GM12892 (cell line): Measurements from ENCODE around the gene PSMC3.

Experiments
- POLR2A ChIP-seq: IDR thresholded peaks from 2 replicates; pipeline ENCODE4 v1.6.1; 2011; ENCODE audit warnings: low read depth, low read length, control low read depth
- POLR2AphosphoS5 ChIP-seq: IDR thresholded peaks from 2 replicates; pipeline ENCODE4 v1.6.1; 2011; ENCODE audit warnings: low read depth, low read length, control low read depth
- TAF1 ChIP-seq: IDR thresholded peaks from 2 replicates; pipeline ENCODE4 v1.6.1; 2011; ENCODE audit warnings: low read depth, mild to moderate bottlenecking, control low read depth, low read length, borderline replicate concordance

GRCh38 chr11:47390422-47390760 lies 35.8 kb downstream of the PSMC3 start:
- no peak for TF ChIP-seq POLR2A
- no peak for TF ChIP-seq POLR2AphosphoS5
- no peak for TF ChIP-seq TAF1
